Stomach (tissue), 4 donors: Measurements from ENCODE around the gene DISC1.

ENCODE experiments used
- EP300 ChIP-seq: sonication (generic); formaldehyde crosslinking; IDR thresholded peaks from one replicate; pipeline ENCODE4 v1.6.1; 2017; ENCODE audit warnings: antibody characterized with exemption
- POLR2A ChIP-seq, 4 donors: fragments of 450-650 bp; IDR thresholded peaks; one replicate each; pipeline ENCODE4 v1.6.1; 2016; ENCODE audit warnings: antibody characterized with exemption in 4 of 4, control low read depth in 2 of 4, mild to moderate bottlenecking in 1 of 4, moderate library complexity in 1 of 4

DNA sequence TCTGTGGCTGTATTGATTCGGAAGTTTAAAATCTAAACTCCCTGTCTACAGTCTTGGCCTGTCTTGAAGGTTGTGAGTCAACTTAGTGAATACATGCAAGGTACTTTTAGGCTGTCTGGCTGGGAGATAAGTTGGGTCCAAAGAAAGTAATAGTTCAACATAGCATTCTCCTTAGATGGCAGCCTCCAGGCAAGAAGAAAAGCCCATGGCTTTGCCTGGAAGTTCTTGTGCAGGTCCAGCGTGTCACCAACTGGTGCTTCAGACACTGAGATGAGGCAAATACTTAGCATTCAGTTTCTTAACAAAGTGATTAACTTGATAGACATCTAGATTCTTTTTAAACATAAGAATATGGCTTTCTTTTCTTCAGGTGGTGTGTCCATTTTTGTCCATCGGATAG, 328.2 kb downstream of the DISC1 start:
- TF ChIP-seq EP300 (no peak), POLR2A (IDR thresholded peaks at IDR 0.05) (no peak)
